Smooth muscle cell (in vitro differentiated cells): Measurements from ENCODE around the gene GNB1. TPM values are rescaled to one million over a fixed set of nuclear protein-coding genes. Genes with fewer than 3 reads are reported as not detected.

Source experiments
- DNase-seq: peaks from one replicate; lab custom pipeline; 2025; ENCODE audit not compliant: unreplicated experiment; lab: John Stamatoyannopoulos, UW
- H2AFZ ChIP-seq: fragments of 200-600 bp; sonication (generic); 2 replicates; pipeline ENCODE4 v1.6.0; 2016; ENCODE audit warnings: antibody characterized with exemption, low read depth, mild to moderate bottlenecking
- H3F3A ChIP-seq: fragments of 200-600 bp; sonication (generic); 2 replicates; pipeline ENCODE4 v1.6.0; 2017; ENCODE audit warnings: antibody characterized with exemption, low read depth
- H3K27ac ChIP-seq: fragments of 200-600 bp; sonication (generic); 2 replicates; pipeline ENCODE4 v1.5.1; 2016; ENCODE audit warnings: low read depth, mild to moderate bottlenecking
- H3K27me3 ChIP-seq: fragments of 200-600 bp; sonication (generic); 2 replicates; pipeline ENCODE4 v1.6.1; 2016; ENCODE audit warnings: low read depth, mild to moderate bottlenecking
- H3K36me3 ChIP-seq: fragments of 200-600 bp; sonication (generic); 2 replicates; pipeline ENCODE4 v1.5.1; 2016; ENCODE audit warnings: low read depth
- H3K4me1 ChIP-seq: fragments of 200-600 bp; sonication (generic); 2 replicates; pipeline ENCODE4 v1.5.1; 2016; ENCODE audit warnings: low read depth
- H3K4me2 ChIP-seq: fragments of 200-600 bp; sonication (generic); 2 replicates; pipeline ENCODE4 v1.6.0; 2016; ENCODE audit warnings: mild to moderate bottlenecking
- H3K4me3 ChIP-seq: fragments of 200-600 bp; sonication (generic); 2 replicates; pipeline ENCODE4 v1.5.1; 2016; ENCODE audit warnings: mild to moderate bottlenecking
- H3K79me2 ChIP-seq: fragments of 200-600 bp; sonication (generic); 2 replicates; pipeline ENCODE4 v1.6.0; 2016; ENCODE audit warnings: low read depth, mild to moderate bottlenecking
- H3K9ac ChIP-seq: fragments of 200-600 bp; sonication (generic); 2 replicates; pipeline ENCODE4 v1.6.0; 2016; ENCODE audit warnings: low read depth
- H3K9me3 ChIP-seq: fragments of 200-600 bp; sonication (generic); replicated peaks from 2 replicates; pipeline ENCODE4 v1.5.1; 2016; ENCODE audit warnings: low read depth
- H4K20me1 ChIP-seq: fragments of 200-600 bp; sonication (generic); 2 replicates; pipeline ENCODE4 v1.6.0; 2016; ENCODE audit warnings: low read depth
- CTCF ChIP-seq: fragments of 200-600 bp; sonication (generic); IDR thresholded peaks from 2 replicates; pipeline ENCODE4 v1.5.1; 2017; ENCODE audit warnings: borderline replicate concordance, mild to moderate bottlenecking, antibody characterized with exemption; ENCODE audit not compliant: insufficient read depth, poor library complexity, severe bottlenecking
- WGBS: methylation state at CpG from one replicate; pipeline ENCODE4 v1.1.7; 2016; ENCODE audit warnings: low lambda C conversion rate; 5-methylcytosine and 5-hydroxymethylcytosine counted together
- polyA plus RNA-seq: library from polyadenylated mRNA; unstranded; fragments of >200 nt; fragmentation: Nextera tagmentation; extraction: Ambion mirVana; gene quantifications from 2 replicates; pipeline ENCODE4 v1.2.1, GENCODE V29; 2016
- total RNA-seq: library from RNA; depleted of rRNA; stranded (reverse); fragments of >200 nt; gene quantifications from 2 replicates; pipeline ENCODE4 v1.2.3, GENCODE V29; 2014

Gene GNB1
- total and polyA plus RNA-seq, 2 experiments from 2014 or later, result 208 to 293 TPM

- Histone ChIP-seq H3K27ac (no peak overlapping the region), H3K79me2 (peaks cover 11% of the 10 kb centered on the region), H3K4me1 (no peaks in the 10 kb centered on the region), H3K9ac (no peak overlapping the region), H3K27me3 (no peaks in the 10 kb centered on the region), H3F3A (no peaks in the 10 kb centered on the region), H4K20me1 (peaks cover 56% of the 10 kb centered on the region), H3K36me3 (no peaks in the 10 kb centered on the region), H3K4me2 (no peak overlapping the region), H3K4me3 (no peak overlapping the region), H3K9me3 (no peaks in the 10 kb centered on the region), H2AFZ (no peak overlapping the region)
- no peak for DNase-seq
- no peak for TF ChIP-seq CTCF
- WGBS, result 88% methylated on average over 32 of the region's 34 CpGs
Measured at GRCh38 chr1:1758692-1759455, 132.0 kb downstream of the GNB1 start.

GRCh38 chr1:1758059-1758621 lies 132.7 kb downstream of the GNB1 start:
- Histone ChIP-seq H3K27ac (no peak overlapping the region), H3K79me2 (peaks cover 6% of the 10 kb centered on the region)

GRCh38 chr1:1757422-1758058 lies 133.3 kb downstream of the GNB1 start:
- Histone ChIP-seq H3K27me3 (no peaks in the 10 kb centered on the region), H3K9ac (no peak overlapping the region), H3K36me3 (no peaks in the 10 kb centered on the region), H3K4me2 (no peak overlapping the region), H2AFZ (no peak overlapping the region), H4K20me1 (peaks cover 45% of the 10 kb centered on the region), H3F3A (no peaks in the 10 kb centered on the region), H3K4me3 (no peak overlapping the region), H3K4me1 (no peaks in the 10 kb centered on the region), H3K27ac (no peak overlapping the region), H3K9me3 (no peaks in the 10 kb centered on the region), H3K79me2 (peaks cover 5% of the 10 kb centered on the region)
- 97% methylated on average over 24 of the region's 25 CpGs for WGBS
- no peak for TF ChIP-seq CTCF
- no peak for DNase-seq

More at GRCh38 chr1:1758059-1758621, 132.7 kb downstream of the GNB1 start:
- no peaks in the 10 kb centered on the region for H3K36me3 ChIP-seq
- WGBS, result 97% methylated on average over 27 of the region's 27 CpGs
- H3K4me3 ChIP-seq, result no peak overlapping the region
- no peaks in the 10 kb centered on the region for H3K4me1 ChIP-seq
- no peaks in the 10 kb centered on the region for H3F3A ChIP-seq
- H3K4me2 ChIP-seq, result no peak overlapping the region
- no peak for TF ChIP-seq CTCF
- peaks cover 49% of the 10 kb centered on the region for H4K20me1 ChIP-seq
- no peak overlapping the region for H3K9ac ChIP-seq
- H3K9me3 ChIP-seq, result no peaks in the 10 kb centered on the region
- H2AFZ ChIP-seq, result no peak overlapping the region
- DNase-seq, result no peak
- no peaks in the 10 kb centered on the region for H3K27me3 ChIP-seq
